Tibial artery (tissue), 4 donors: Measurements from ENCODE around the gene PDPK1.

ENCODE experiments used
- DNase-seq, 2 donors: peaks; one replicate each; pipeline ENCODE4 v3.0.0-alpha.2; 2019
- H3K27ac ChIP-seq, 2 donors: fragments of 200-600 bp; sonication (generic) in 1 of 2; 1 replicate in 1 of 2; 2 replicates in 1 of 2; pipeline ENCODE4 v1.5.1; 2018 to 2019; ENCODE audit warnings: mild to moderate bottlenecking in 1 of 2
- H3K27me3 ChIP-seq, 2 donors: fragments of 200-600 bp; sonication (generic) in 1 of 2; one replicate each; pipeline versions ENCODE4 v1.5.1 to v1.6.0; 2016 to 2019
- H3K36me3 ChIP-seq, 3 donors: fragments of 200-600 bp; sonication (generic) in 2 of 3; one replicate each; pipeline ENCODE4 v1.5.1; 2016 to 2019; ENCODE audit warnings: mild to moderate bottlenecking in 2 of 3
- H3K4me1 ChIP-seq, 4 donors: fragments of 200-600 bp; sonication (generic) in 2 of 4; 1 replicate in 3 of 4; 2 replicates in 1 of 4; pipeline ENCODE4 v1.5.1; 2016 to 2019
- H3K4me3 ChIP-seq, 2 donors: fragments of 200-600 bp; sonication (generic) in 1 of 2; 1 replicate in 1 of 2; 2 replicates in 1 of 2; pipeline ENCODE4 v1.5.1; 2018 to 2019; ENCODE audit warnings: mild to moderate bottlenecking in 2 of 2
- H3K9me3 ChIP-seq, 3 donors: fragments of 200-600 bp; sonication (generic) in 1 of 3; one replicate each; pipeline ENCODE4 v1.5.1; 2016 to 2019
- intact Hi-C: fragments of 100-400 bp; cut with DNase I; formaldehyde crosslinking; loops from one replicate; pipeline ENCODE4 v1.15.0; 2023; ENCODE audit warnings: low total_unique reads
- TF ChIP-seq, protein P1 (sequence below), 2 experiments: fragments of 200-600 bp in 1 of 2; fragments of 450-650 bp in 1 of 2; IDR thresholded peaks; one replicate each; pipeline ENCODE4 v1.5.1; 2017 to 2019; ENCODE audit warnings: antibody characterized with exemption in 2 of 2, mild to moderate bottlenecking in 1 of 2, moderate library complexity in 1 of 2

The PDPK1 gene

GRCh38 chr16:2517954-2518605 lies 19.7 kb upstream of the PDPK1 start:
- Histone ChIP-seq H3K4me3 (no peak overlapping the region), H3K4me1 (peaks cover 7 to 68% (median 62%) of the 10 kb centered on the region in 4 donors), H3K9me3 (no peaks in the 10 kb centered on the region), H3K27me3 (no peaks in the 10 kb centered on the region), H3K36me3 (peaks cover 0 to 12% (median 8%) of the 10 kb centered on the region in 3 donors), H3K27ac (peak overlapping the region; percentile 83 to 99)
- intact Hi-C loops = no loop called here
- DNase-seq = no peak
- TF ChIP-seq, protein P1, sequence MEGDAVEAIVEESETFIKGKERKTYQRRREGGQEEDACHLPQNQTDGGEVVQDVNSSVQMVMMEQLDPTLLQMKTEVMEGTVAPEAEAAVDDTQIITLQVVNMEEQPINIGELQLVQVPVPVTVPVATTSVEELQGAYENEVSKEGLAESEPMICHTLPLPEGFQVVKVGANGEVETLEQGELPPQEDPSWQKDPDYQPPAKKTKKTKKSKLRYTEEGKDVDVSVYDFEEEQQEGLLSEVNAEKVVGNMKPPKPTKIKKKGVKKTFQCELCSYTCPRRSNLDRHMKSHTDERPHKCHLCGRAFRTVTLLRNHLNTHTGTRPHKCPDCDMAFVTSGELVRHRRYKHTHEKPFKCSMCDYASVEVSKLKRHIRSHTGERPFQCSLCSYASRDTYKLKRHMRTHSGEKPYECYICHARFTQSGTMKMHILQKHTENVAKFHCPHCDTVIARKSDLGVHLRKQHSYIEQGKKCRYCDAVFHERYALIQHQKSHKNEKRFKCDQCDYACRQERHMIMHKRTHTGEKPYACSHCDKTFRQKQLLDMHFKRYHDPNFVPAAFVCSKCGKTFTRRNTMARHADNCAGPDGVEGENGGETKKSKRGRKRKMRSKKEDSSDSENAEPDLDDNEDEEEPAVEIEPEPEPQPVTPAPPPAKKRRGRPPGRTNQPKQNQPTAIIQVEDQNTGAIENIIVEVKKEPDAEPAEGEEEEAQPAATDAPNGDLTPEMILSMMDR (IDR thresholded peaks at IDR 0.05) = no peak

- DNase-seq = peak in 1 of 2 donors; percentile 27
- intact Hi-C loops = no loop called here
- peaks cover 7 to 64% (median 59%) of the 10 kb centered on the region in 4 donors for H3K4me1 ChIP-seq
Observed at GRCh38 chr16:2518823-2519710, 18.8 kb upstream of the PDPK1 start.

DNA sequence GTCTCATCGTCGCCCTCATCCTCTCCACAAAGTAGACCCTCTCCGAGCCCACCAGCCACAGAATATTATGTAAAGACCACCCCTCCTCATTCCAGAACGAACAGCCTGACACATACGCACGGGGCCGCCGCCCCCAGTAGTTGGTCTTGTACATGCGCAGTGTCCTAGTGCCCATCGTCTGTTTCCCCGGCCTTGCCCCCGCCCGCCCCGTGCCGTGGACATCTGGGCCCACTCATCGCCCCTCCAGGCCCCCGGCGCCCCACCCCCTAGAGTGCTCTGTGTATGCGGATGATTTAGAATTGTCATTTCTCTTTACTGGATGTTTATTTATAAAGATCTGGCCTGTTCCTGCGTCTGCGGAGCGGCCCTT lies 18.1 kb upstream of the PDPK1 start:
- H3K4me1 ChIP-seq = peaks cover 7 to 63% (median 59%) of the 10 kb centered on the region in 4 donors
- intact Hi-C loops = no loop called here

More at GRCh38 chr16:2518823-2519710, 18.8 kb upstream of the PDPK1 start:
- Histone ChIP-seq H3K27ac (peak overlapping the region; percentile 83 to 99), H3K9me3 (no peaks in the 10 kb centered on the region), H3K27me3 (no peaks in the 10 kb centered on the region), H3K36me3 (peaks cover 0 to 22% (median 16%) of the 10 kb centered on the region in 3 donors), H3K4me3 (peak overlapping the region; percentile 67)
- TF ChIP-seq, protein P1 (IDR thresholded peaks at IDR 0.05) = no peak

GRCh38 chr16:2520097-2520783 lies 17.6 kb upstream of the PDPK1 start, which contains the start of gene AMDHD2:
Gene AMDHD2 (plus strand): TSS chr16:2520371. CDS start chr16:2520459, 88 bp downstream.
- intact Hi-C loops = no loop called here
- no peaks in the 10 kb centered on the region for H3K9me3 ChIP-seq

More for the DNA sequence above, 18.1 kb upstream of the PDPK1 start:
- Histone ChIP-seq H3K27ac (peak overlapping the region; percentile 83 to 99), H3K36me3 (peaks cover 0 to 28% (median 19%) of the 10 kb centered on the region in 3 donors), H3K9me3 (no peaks in the 10 kb centered on the region), H3K27me3 (no peaks in the 10 kb centered on the region), H3K4me3 (peak overlapping the region; percentile 67)
- TF ChIP-seq, protein P1 (IDR thresholded peaks at IDR 0.05) = no peak
- DNase-seq = peak in 1 of 2 donors; percentile 31

More at GRCh38 chr16:2520097-2520783, 17.6 kb upstream of the PDPK1 start, which contains the start of gene AMDHD2:
- Histone ChIP-seq H3K4me3 (peak within 1 kb of the TSS; percentile 67), H3K27me3 (no peaks in the 10 kb centered on the region), H3K27ac (peak within 1 kb of the TSS; percentile 83 to 99), H3K4me1 (peaks cover 7 to 58% (median 53%) of the 10 kb centered on the region in 4 donors), H3K36me3 (peaks cover 0 to 33% (median 19%) of the 10 kb centered on the region in 3 donors)
- TF ChIP-seq, protein P1 (IDR thresholded peaks at IDR 0.05) = no peak
- DNase-seq = peak; percentile 92 to 93
